Measurements from ENCODE around the gene SEPTIN5.

SEPTIN5 gene

DNA sequence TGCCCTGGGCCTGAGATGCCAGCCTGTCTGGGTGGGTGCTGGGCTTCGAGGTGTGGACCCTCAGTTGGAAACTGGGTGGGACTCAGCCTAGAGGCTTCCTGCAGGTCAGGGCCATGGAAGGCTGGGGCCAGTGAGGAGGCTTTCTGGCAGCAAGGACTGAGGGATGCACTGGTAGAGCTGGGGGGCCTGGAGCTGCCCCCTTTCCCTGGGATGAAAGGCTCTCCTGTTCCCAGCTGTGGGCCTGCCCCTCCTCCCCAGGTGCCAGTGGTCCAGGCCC, 2.5 kb downstream of the SEPTIN5 start:
- DNase-seq = peak; percentile 1
- no peak for TF ChIP-seq CTCF (IDR thresholded peaks at IDR 0.05)
- Mint-ChIP-seq H3K4me1 (peaks cover 21% of the 10 kb centered on the region), H3K9me3 (peaks cover 11% of the 10 kb centered on the region), H3K4me3 (no peak overlapping the region), H3K27ac (no peak overlapping the region), H3K36me3 (ENCODE audit: low read depth) (peaks cover 13% of the 10 kb centered on the region), H3K27me3 (ENCODE audit: low read depth, poor library complexity) (peaks cover 78% of the 10 kb centered on the region)

GRCh38 chr22:19717181-19717580, 2.9 kb downstream of the SEPTIN5 start:
- Mint-ChIP-seq H3K36me3 (ENCODE audit: low read depth) (peaks cover 13% of the 10 kb centered on the region), H3K4me1 (peaks cover 18% of the 10 kb centered on the region), H3K27me3 (ENCODE audit: low read depth, poor library complexity) (peaks cover 78% of the 10 kb centered on the region), H3K9me3 (peaks cover 11% of the 10 kb centered on the region), H3K27ac (no peak overlapping the region), H3K4me3 (no peak overlapping the region)
- peak; percentile 19 for DNase-seq
- no peak for TF ChIP-seq CTCF (IDR thresholded peaks at IDR 0.05)

- Mint-ChIP-seq H3K4me1 (peaks cover 21% of the 10 kb centered on the region), H3K4me3 (peak overlapping the region; percentile 74), H3K27ac (no peak overlapping the region), H3K36me3 (ENCODE audit: low read depth) (peaks cover 13% of the 10 kb centered on the region), H3K9me3 (peaks cover 11% of the 10 kb centered on the region), H3K27me3 (ENCODE audit: low read depth, poor library complexity) (peaks cover 78% of the 10 kb centered on the region)
- TF ChIP-seq CTCF (IDR thresholded peaks at IDR 0.05) = peak; percentile 82
- DNase-seq = peak; percentile 84
Measured at GRCh38 chr22:19717691-19718455, 3.6 kb downstream of the SEPTIN5 start.

DNA sequence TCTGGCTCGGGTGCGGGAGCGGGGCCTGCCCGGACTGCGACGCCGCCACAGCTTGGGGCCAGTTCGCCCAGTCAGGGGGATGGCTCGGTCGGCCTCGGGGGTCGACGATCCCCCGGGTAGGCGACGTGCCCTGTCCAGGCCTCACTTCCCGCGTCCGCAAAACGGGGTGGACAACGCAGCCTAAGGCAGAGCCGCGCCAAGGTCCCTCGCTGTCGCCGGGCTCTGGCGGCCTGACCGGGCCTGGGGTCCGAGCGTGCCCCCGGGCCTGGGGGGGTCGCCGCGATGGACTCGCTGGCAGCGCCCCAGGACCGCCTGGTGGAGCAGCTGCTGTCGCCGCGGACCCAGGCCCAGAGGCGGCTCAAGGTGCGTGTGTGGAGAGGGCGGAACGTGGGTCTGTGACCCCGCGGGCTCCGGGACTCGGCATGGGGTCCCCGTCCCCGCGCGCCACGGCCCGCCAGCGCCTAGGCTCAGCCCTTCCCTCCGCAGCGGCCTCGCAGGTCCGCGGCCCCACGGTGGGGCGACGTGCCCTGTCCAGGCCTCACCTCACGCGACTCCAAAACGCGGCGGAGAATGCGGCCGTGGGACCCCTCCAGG, 4.2 kb downstream of the SEPTIN5 start:
- peaks cover 26% of the 10 kb centered on the region for H3K4me1 Mint-ChIP-seq

DNA sequence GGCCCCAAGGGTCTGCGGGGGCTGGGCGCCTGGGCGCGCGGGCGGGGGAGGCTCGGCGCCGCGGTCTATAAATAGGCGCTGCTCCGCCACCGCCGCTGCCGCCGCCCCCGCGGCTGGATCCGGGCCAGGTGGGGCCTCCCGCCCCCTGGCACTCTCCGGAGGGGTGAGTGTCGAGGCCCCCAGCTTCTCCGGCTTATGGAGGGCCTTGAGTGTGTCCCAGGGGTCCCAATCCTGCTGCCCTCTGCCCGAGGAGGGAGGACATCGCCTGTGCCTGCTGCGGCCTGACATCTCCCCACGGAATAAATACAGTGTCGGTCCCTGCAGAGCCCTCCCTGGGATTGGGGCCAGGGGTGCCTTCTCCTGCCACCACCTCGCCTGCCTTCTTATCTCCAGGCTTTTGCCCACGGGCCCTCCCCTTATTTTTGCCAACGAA, 4.8 kb downstream of the SEPTIN5 start:
- H3K27ac Mint-ChIP-seq = no peak overlapping the region
- peaks cover 75% of the 10 kb centered on the region for H3K27me3 Mint-ChIP-seq (ENCODE audit: low read depth, poor library complexity)
- peak overlapping the region; percentile 76 for H3K4me3 Mint-ChIP-seq
- peaks cover 11% of the 10 kb centered on the region for H3K9me3 Mint-ChIP-seq
- DNase-seq = no peak
- peaks cover 13% of the 10 kb centered on the region for H3K36me3 Mint-ChIP-seq (ENCODE audit: low read depth)
- peaks cover 26% of the 10 kb centered on the region for H3K4me1 Mint-ChIP-seq
- no peak for TF ChIP-seq CTCF (IDR thresholded peaks at IDR 0.05)

More for the DNA sequence above, 4.2 kb downstream of the SEPTIN5 start:
- Mint-ChIP-seq H3K36me3 (ENCODE audit: low read depth) (peaks cover 13% of the 10 kb centered on the region), H3K9me3 (peaks cover 11% of the 10 kb centered on the region), H3K4me3 (peak overlapping the region; percentile 42), H3K27me3 (ENCODE audit: low read depth, poor library complexity) (peaks cover 78% of the 10 kb centered on the region), H3K27ac (no peak overlapping the region)
- TF ChIP-seq CTCF (IDR thresholded peaks at IDR 0.05) = no peak
- DNase-seq = peak; percentile 27

Measured in nephron progenitor cell (in vitro differentiated cells).